ENCODE measurements around the gene SYP. TPM values are rescaled to one million over a fixed set of nuclear protein-coding genes. Genes with fewer than 3 reads are reported as not detected.

SYP gene
- total and polyA plus RNA-seq, 7 donors: 0.37 to 1.6 (median 1.0) TPM

GRCh38 chrX:49228185-49228584 lies 28.2 kb upstream of the SYP start:
- Histone ChIP-seq H3K27me3 (ENCODE audit: insufficient read depth in 3 of 3, low read length in 2 of 3) (peaks cover 0 to 17% (median 3%) of the 10 kb centered on the region in 3 donors), H3K4me3 (no peak overlapping the region), H3K9me3 (no peaks in the 10 kb centered on the region), H3K27ac (no peak overlapping the region), H3K36me3 (ENCODE audit: insufficient read depth in 1 of 2, low read depth in 1 of 2) (no peaks in the 10 kb centered on the region), H3K4me1 (no peaks in the 10 kb centered on the region)
- WGBS, 3 donors: 84 to 94% (median 88%) methylated on average over 12 to 17 of the region's 17 CpGs
- ATAC-seq (no peak), DNase-seq (no peak)
- TF ChIP-seq CTCF (IDR thresholded peaks at IDR 0.05): no peak
- intact Hi-C loops (cut with DNase I): no loop called here

- intact Hi-C loops (cut with DNase I): no loop called here
- ATAC-seq (no peak), DNase-seq (no peak)
- Histone ChIP-seq H3K27me3 (ENCODE audit: insufficient read depth in 3 of 3, low read length in 2 of 3) (peaks cover 0 to 17% (median 3%) of the 10 kb centered on the region in 3 donors), H3K4me3 (no peak overlapping the region), H3K27ac (no peak overlapping the region), H3K36me3 (ENCODE audit: insufficient read depth in 1 of 2, low read depth in 1 of 2) (no peaks in the 10 kb centered on the region), H3K4me1 (no peaks in the 10 kb centered on the region), H3K9me3 (no peaks in the 10 kb centered on the region)
- WGBS, 3 donors: 64 to 92% (median 85%) methylated on average over 2 of the region's 2 CpGs
- no peak for TF ChIP-seq CTCF (IDR thresholded peaks at IDR 0.05)
Measured at GRCh38 chrX:49227726-49228125, 27.7 kb upstream of the SYP start.

- 86 to 92% (median 89%) methylated on average over 4 to 9 of the region's 9 CpGs for WGBS, 3 donors
- no peak for TF ChIP-seq CTCF (IDR thresholded peaks at IDR 0.05)
- H3K4me3 ChIP-seq: no peak overlapping the region
- no peak for DNase-seq
- no peaks in the 10 kb centered on the region for H3K4me1 ChIP-seq
- H3K9me3 ChIP-seq: no peaks in the 10 kb centered on the region
- peaks cover 0 to 17% (median 3%) of the 10 kb centered on the region in 3 donors for H3K27me3 ChIP-seq (ENCODE audit: insufficient read depth in 3 of 3, low read length in 2 of 3)
- intact Hi-C loops (cut with DNase I): no loop called here
- ATAC-seq: no peak
- H3K27ac ChIP-seq: no peak overlapping the region
- H3K36me3 ChIP-seq (ENCODE audit: insufficient read depth in 1 of 2, low read depth in 1 of 2): no peaks in the 10 kb centered on the region
Measured at GRCh38 chrX:49226946-49227345, 27.0 kb upstream of the SYP start.

GRCh38 chrX:49225858-49226257 lies 25.9 kb upstream of the SYP start:
- Histone ChIP-seq H3K36me3 (ENCODE audit: insufficient read depth in 1 of 2, low read depth in 1 of 2) (no peaks in the 10 kb centered on the region), H3K27ac (no peak overlapping the region), H3K4me3 (no peak overlapping the region), H3K4me1 (no peaks in the 10 kb centered on the region), H3K27me3 (ENCODE audit: insufficient read depth in 3 of 3, low read length in 2 of 3) (peaks cover 0 to 17% (median 3%) of the 10 kb centered on the region in 3 donors), H3K9me3 (no peaks in the 10 kb centered on the region)
- ATAC-seq: no peak
- no peak for DNase-seq
- intact Hi-C loops (cut with DNase I): no loop called here
- 68 to 73% (median 70%) methylated on average over 8 to 14 of the region's 14 CpGs for WGBS, 3 donors
- no peak for TF ChIP-seq CTCF (IDR thresholded peaks at IDR 0.05)

- no peak for DNase-seq
- intact Hi-C loops (cut with DNase I): no loop called here
- H3K4me1 ChIP-seq: no peaks in the 10 kb centered on the region
- H3K27me3 ChIP-seq (ENCODE audit: insufficient read depth in 3 of 3, low read length in 2 of 3): peaks cover 0 to 13% (median 3%) of the 10 kb centered on the region in 3 donors
- ATAC-seq: no peak
- H3K36me3 ChIP-seq (ENCODE audit: insufficient read depth in 1 of 2, low read depth in 1 of 2): no peaks in the 10 kb centered on the region
- no peak overlapping the region for H3K27ac ChIP-seq
- TF ChIP-seq CTCF (IDR thresholded peaks at IDR 0.05): no peak
- no peak overlapping the region for H3K4me3 ChIP-seq
- no peaks in the 10 kb centered on the region for H3K9me3 ChIP-seq
- WGBS, 3 donors: 73 to 78% (median 77%) methylated on average over 2 of the region's 2 CpGs
Measured at GRCh38 chrX:49221868-49222267, 21.9 kb upstream of the SYP start.

Data from psoas muscle (tissue), 8 donors.